Endothelial cell of umbilical vein (primary cell): ENCODE data around the gene ERO1A. TPM values are rescaled to one million over a fixed set of nuclear protein-coding genes. Genes with fewer than 3 reads are reported as not detected.

ENCODE experiments used
- BruUV-seq: library from RNA; stranded (reverse); fragments of 400-500 nt; replicated peaks from 2 replicates; lab custom pipeline; 2021; lab: Mats Ljungman, UMichigan
- CTCF ChIA-PET: fragments of 300-600, 350-600 bp; sonication (Branson Sonifier 250); formaldehyde crosslinking; loops from one replicate; lab custom pipeline; 2021; ENCODE audit warnings: antibody characterized with exemption, inconsistent platforms; lab: Charles Lee
- POLR2A ChIA-PET: fragments of 300-600, 350-600 bp; sonication (Branson Sonifier 250); formaldehyde crosslinking; loops from one replicate; lab custom pipeline; 2021; ENCODE audit warnings: antibody characterized with exemption, inconsistent platforms; lab: Charles Lee
- DNase-seq: peaks from one replicate; pipeline ENCODE4 v3.0.0-alpha.2; 2011; ENCODE audit warnings: low read depth, low spot score
- FAIRE-seq: peaks from 2 replicates; lab custom pipeline; 2011; peaks lifted over from hg19 to GRCh38; lab: Jason Lieb, UNC
- H2AFZ ChIP-seq: 2 replicates; pipeline ENCODE4 v1.6.0; 2012; ENCODE audit warnings: low read depth, low read length, control low read depth, inconsistent platforms
- H3K27ac ChIP-seq: 2 replicates; pipeline ENCODE4 v1.5.1; 2011; ENCODE audit warnings: low read depth, mild to moderate bottlenecking, control low read depth, low read length, moderate library complexity; ENCODE audit not compliant: insufficient read depth
- H3K27me3 ChIP-seq, 2 experiments: 2 replicates each; pipeline versions ENCODE4 v1.6.0 to v1.6.1; 2011; ENCODE audit warnings: low read length in 2 of 2, mixed read lengths in 1 of 2; ENCODE audit not compliant: control insufficient read depth in 2 of 2, insufficient read depth in 2 of 2
- H3K36me3 ChIP-seq, 2 experiments: 2 replicates in 1 of 2; 3 replicates in 1 of 2; pipeline ENCODE4 v1.5.1; 2011; ENCODE audit warnings: low read length in 2 of 2, mild to moderate bottlenecking in 1 of 2, moderate library complexity in 1 of 2; ENCODE audit not compliant: control insufficient read depth in 2 of 2, insufficient read depth in 2 of 2; ENCODE audit errors: extremely low read depth in 1 of 2
- H3K4me1 ChIP-seq: 3 replicates; pipeline ENCODE4 v1.5.1; 2011; ENCODE audit warnings: mild to moderate bottlenecking, low read length; ENCODE audit not compliant: control insufficient read depth, insufficient read depth; ENCODE audit errors: extremely low read depth
- H3K4me2 ChIP-seq: 2 replicates; pipeline ENCODE4 v1.6.1; 2011; ENCODE audit warnings: low read length, control low read depth, mixed read lengths; ENCODE audit not compliant: insufficient read depth
- H3K4me3 ChIP-seq, 3 experiments: fragments of 200-600 bp in 1 of 3; sonication (generic), shearing (Covaris generic) in 1 of 3; replicated peaks in 1 of 3; 2 replicates each; pipeline ENCODE4 v1.5.1; 2011 to 2016; ENCODE audit warnings: control low read depth in 3 of 3, low read length in 3 of 3, mild to moderate bottlenecking in 2 of 3, inconsistent platforms in 1 of 3, low read depth in 1 of 3, moderate library complexity in 1 of 3; ENCODE audit not compliant: insufficient read depth in 1 of 3
- H3K79me2 ChIP-seq: 2 replicates; pipeline ENCODE4 v1.6.0; 2012; ENCODE audit warnings: low read length, inconsistent platforms; ENCODE audit not compliant: control insufficient read depth, insufficient read depth
- H3K9ac ChIP-seq: replicated peaks from 2 replicates; pipeline ENCODE3; 2011; ENCODE audit warnings: low read length, control low read depth; ENCODE audit not compliant: insufficient read depth; ENCODE audit errors: extremely low read depth
- H3K9me1 ChIP-seq: replicated peaks from 3 replicates; pipeline ENCODE4 v1.6.0; 2011; ENCODE audit warnings: mild to moderate bottlenecking, low read length; ENCODE audit not compliant: control insufficient read depth, insufficient read depth; ENCODE audit errors: extremely low read depth
- H3K9me3 ChIP-seq: replicated peaks from 2 replicates; pipeline ENCODE4 v1.5.1; 2012; ENCODE audit warnings: low read length, inconsistent platforms; ENCODE audit not compliant: control insufficient read depth, insufficient read depth
- H4K20me1 ChIP-seq: replicated peaks from 2 replicates; pipeline ENCODE3; 2011; ENCODE audit warnings: mild to moderate bottlenecking, low read length; ENCODE audit not compliant: control insufficient read depth, insufficient read depth; ENCODE audit errors: extremely low read depth
- FOS ChIP-seq: IDR thresholded peaks from 2 replicates; pipeline ENCODE4 v1.6.1; 2011; ENCODE audit warnings: mild to moderate bottlenecking, low read length, moderate library complexity, borderline replicate concordance; ENCODE audit not compliant: insufficient read depth
- GATA2 ChIP-seq: IDR thresholded peaks from 2 replicates; pipeline ENCODE4 v1.7.0; 2011; ENCODE audit warnings: low read depth, mild to moderate bottlenecking, moderate library complexity, mixed read lengths, low read length; ENCODE audit not compliant: insufficient read length, insufficient read depth
- MAX ChIP-seq: IDR thresholded peaks from 2 replicates; pipeline ENCODE4 v1.6.1; 2011; ENCODE audit not compliant: insufficient read depth, insufficient read length
- MYC ChIP-seq: IDR thresholded peaks from one replicate; pipeline ENCODE4 v1.6.1; 2011; ENCODE audit warnings: mild to moderate bottlenecking, low read depth, low read length
- POLR2A ChIP-seq: IDR thresholded peaks from 2 replicates; pipeline ENCODE4 v1.6.1; 2012; ENCODE audit warnings: low read depth, mild to moderate bottlenecking, control low read depth, low read length
- POLR2AphosphoS5 ChIP-seq: IDR thresholded peaks from 2 replicates; pipeline ENCODE4 v1.6.1; 2012; ENCODE audit warnings: low read depth, mild to moderate bottlenecking, control low read depth, low read length, moderate library complexity; ENCODE audit not compliant: insufficient read depth
- dilution Hi-C: fragments of 300-500 bp; cut with MboI; formaldehyde crosslinking; loops from one replicate; pipeline ENCODE4 v1.15.0; 2019; ENCODE audit warnings: low sequenced_read_pairs; ENCODE audit not compliant: extremely low pct_ligation_motif_present
- intact Hi-C: fragments of 100-400 bp; cut with micrococcal nuclease; formaldehyde crosslinking; loops from one replicate; pipeline ENCODE4 v1.10.0; 2022
- polyA plus RNA-seq, 4 experiments: library from polyadenylated mRNA; depleted of rRNA in 3 of 4; stranded (reverse) in 3 of 4; unstranded in 1 of 4; fragments of >200 nt; gene quantifications; 2 replicates each; pipeline versions ENCODE4 v1.2.1 to v1.2.3, GENCODE V29; 2011 to 2012; ENCODE audit warnings: missing spikeins in 1 of 4
- total RNA-seq: library from RNA; stranded (reverse); gene quantifications from 2 replicates; pipeline ENCODE4 v1.2.3, GENCODE V29; 2021
- TF ChIP-seq, protein P1 (sequence below), 2 donors: IDR thresholded peaks; 1 replicate in 1 of 2; 2 replicates in 1 of 2; pipeline ENCODE4 v1.5.1; 2011; ENCODE audit warnings: low read length in 2 of 2, mild to moderate bottlenecking in 2 of 2, moderate library complexity in 2 of 2, control low read depth in 1 of 2, inconsistent platforms in 1 of 2, low read depth in 1 of 2; ENCODE audit not compliant: insufficient read depth in 1 of 2; ENCODE audit errors: extremely low read depth in 1 of 2

The ERO1A gene
- total and polyA plus RNA-seq, 2 donors (not counting 3 experiments of a cell fraction or from before 2014, with no cell fraction given) = 20.7 to 71.4 TPM

DNA sequence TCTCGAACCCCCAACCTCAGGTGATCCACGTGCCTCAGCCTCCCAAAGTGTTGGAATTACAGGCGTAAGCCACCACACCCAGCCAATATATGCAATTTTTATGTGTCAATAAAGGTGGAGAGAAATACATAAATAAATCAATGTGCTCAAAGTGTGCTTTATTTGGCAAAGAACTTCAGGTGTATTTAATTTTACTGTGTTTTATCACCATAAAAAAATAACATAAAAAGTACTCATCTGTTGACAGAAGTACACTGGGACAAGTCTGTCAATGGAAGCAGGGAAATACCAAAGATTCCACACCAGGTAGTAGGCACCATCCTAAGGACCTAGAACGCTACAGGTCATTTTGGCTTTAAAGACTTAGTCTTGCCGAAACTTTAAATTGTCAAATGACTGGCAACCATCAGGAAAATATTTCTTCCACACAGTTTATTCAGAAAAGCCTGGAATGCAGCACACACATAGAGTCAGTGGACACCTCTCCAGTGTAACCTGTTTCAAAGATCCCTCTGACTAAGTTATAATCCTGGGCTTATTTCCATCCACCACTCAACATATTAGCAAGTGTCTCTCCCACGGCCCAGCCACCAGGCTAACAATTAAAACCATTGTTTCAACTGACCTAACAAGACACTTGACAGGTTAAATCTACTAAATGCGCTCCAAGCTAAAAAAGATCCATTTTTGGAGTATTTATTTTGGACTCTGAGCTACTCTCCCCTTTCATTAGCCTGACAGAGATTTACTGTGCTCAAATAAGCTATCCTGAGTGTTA lies 4.2 kb downstream of the ERO1A start:
- peaks cover 85% of the 10 kb centered on the region for H3K79me2 ChIP-seq
- H3K9ac ChIP-seq = no peak overlapping the region
- H3K9me1 ChIP-seq = no peaks in the 10 kb centered on the region
- BruUV-seq = no TSS peak
- no peaks in the 10 kb centered on the region for H3K27me3 ChIP-seq
- H3K27ac ChIP-seq = no peak overlapping the region
- DNase-seq = no peak
- peaks cover 3% of the 10 kb centered on the region for H4K20me1 ChIP-seq
- no peak for FAIRE-seq
- TF ChIP-seq, protein P1, sequence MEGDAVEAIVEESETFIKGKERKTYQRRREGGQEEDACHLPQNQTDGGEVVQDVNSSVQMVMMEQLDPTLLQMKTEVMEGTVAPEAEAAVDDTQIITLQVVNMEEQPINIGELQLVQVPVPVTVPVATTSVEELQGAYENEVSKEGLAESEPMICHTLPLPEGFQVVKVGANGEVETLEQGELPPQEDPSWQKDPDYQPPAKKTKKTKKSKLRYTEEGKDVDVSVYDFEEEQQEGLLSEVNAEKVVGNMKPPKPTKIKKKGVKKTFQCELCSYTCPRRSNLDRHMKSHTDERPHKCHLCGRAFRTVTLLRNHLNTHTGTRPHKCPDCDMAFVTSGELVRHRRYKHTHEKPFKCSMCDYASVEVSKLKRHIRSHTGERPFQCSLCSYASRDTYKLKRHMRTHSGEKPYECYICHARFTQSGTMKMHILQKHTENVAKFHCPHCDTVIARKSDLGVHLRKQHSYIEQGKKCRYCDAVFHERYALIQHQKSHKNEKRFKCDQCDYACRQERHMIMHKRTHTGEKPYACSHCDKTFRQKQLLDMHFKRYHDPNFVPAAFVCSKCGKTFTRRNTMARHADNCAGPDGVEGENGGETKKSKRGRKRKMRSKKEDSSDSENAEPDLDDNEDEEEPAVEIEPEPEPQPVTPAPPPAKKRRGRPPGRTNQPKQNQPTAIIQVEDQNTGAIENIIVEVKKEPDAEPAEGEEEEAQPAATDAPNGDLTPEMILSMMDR (IDR thresholded peaks at IDR 0.05; ENCODE audit: extremely low read depth in 1 of 2, insufficient read depth in 1 of 2, low read depth in 1 of 2, low read length in 2 of 2) = no peak
- TF ChIP-seq GATA2 = no peak
- TF ChIP-seq MAX = no peak
- TF ChIP-seq POLR2A = no peak
- TF ChIP-seq POLR2AphosphoS5 = no peak
- no peak for TF ChIP-seq FOS
- no peak for TF ChIP-seq MYC
- POLR2A ChIA-PET = no interaction called here
- CTCF ChIA-PET = interaction anchor here (1.5 kb wide), 1 partner anchor 32 kb away, joined by 3 read pairs; no protein-coding TSS in a partner anchor
- H3K36me3 ChIP-seq = no peaks in the 10 kb centered on the region
- dilution Hi-C loops = no loop called here
- peaks cover 7% of the 10 kb centered on the region for H3K4me1 ChIP-seq
- H3K4me3 ChIP-seq = no peak overlapping the region
- H2AFZ ChIP-seq = no peak overlapping the region
- no peak overlapping the region for H3K4me2 ChIP-seq
- intact Hi-C loops = no loop called here
- H3K9me3 ChIP-seq = no peaks in the 10 kb centered on the region
